Measurements from ENCODE around the gene CCBE1. TPM values are rescaled to one million over a fixed set of nuclear protein-coding genes. Genes with fewer than 3 reads are reported as not detected.

CCBE1 gene
- total RNA-seq, 1 donor from 2014 or later, result 14.0 TPM

GRCh38 chr18:59387687-59388565 lies 309.3 kb downstream of the CCBE1 start:
- Histone ChIP-seq H3K4me3 (no peak overlapping the region), H3K36me3 (no peaks in the 10 kb centered on the region), H3K4me1 (no peaks in the 10 kb centered on the region), H3K27ac (no peak overlapping the region), H3K9me3 (no peaks in the 10 kb centered on the region), H3K27me3 (ENCODE audit: low read depth) (no peaks in the 10 kb centered on the region)
- intact Hi-C loops (cut with DNase I), result no loop called here
- no peak for TF ChIP-seq CTCF (IDR thresholded peaks at IDR 0.05)
- ATAC-seq, result no peak
- DNase-seq, result no peak

GRCh38 chr18:59386909-59387686 lies 310.1 kb downstream of the CCBE1 start:
- Histone ChIP-seq H3K4me1 (no peaks in the 10 kb centered on the region), H3K27ac (no peak overlapping the region), H3K36me3 (no peaks in the 10 kb centered on the region), H3K9me3 (no peaks in the 10 kb centered on the region), H3K27me3 (ENCODE audit: low read depth) (no peaks in the 10 kb centered on the region), H3K4me3 (no peak overlapping the region)
- no peak for DNase-seq
- no peak for ATAC-seq
- intact Hi-C loops (cut with DNase I), result no loop called here
- no peak for TF ChIP-seq CTCF (IDR thresholded peaks at IDR 0.05)

- Histone ChIP-seq H3K36me3 (no peaks in the 10 kb centered on the region), H3K27ac (no peak overlapping the region), H3K27me3 (ENCODE audit: low read depth) (peaks cover 4% of the 10 kb centered on the region), H3K9me3 (no peaks in the 10 kb centered on the region), H3K4me3 (no peak overlapping the region), H3K4me1 (no peaks in the 10 kb centered on the region)
- DNase-seq, result no peak
- intact Hi-C loops (cut with DNase I), result no loop called here
- no peak for ATAC-seq
- TF ChIP-seq CTCF (IDR thresholded peaks at IDR 0.05), result no peak
Measured at GRCh38 chr18:59385191-59385590, 312.0 kb downstream of the CCBE1 start.

- intact Hi-C loops (cut with DNase I), result no loop called here
- Histone ChIP-seq H3K27me3 (ENCODE audit: low read depth) (peaks cover 4% of the 10 kb centered on the region), H3K36me3 (no peaks in the 10 kb centered on the region), H3K9me3 (no peaks in the 10 kb centered on the region), H3K27ac (no peak overlapping the region), H3K4me1 (no peaks in the 10 kb centered on the region), H3K4me3 (no peak overlapping the region)
- DNase-seq (no peak), ATAC-seq (no peak)
- TF ChIP-seq CTCF (IDR thresholded peaks at IDR 0.05), result no peak
Measured at GRCh38 chr18:59383851-59384250, 313.4 kb downstream of the CCBE1 start.

GRCh38 chr18:59382383-59382782 lies 314.8 kb downstream of the CCBE1 start:
- ATAC-seq (no peak), DNase-seq (no peak)

More at GRCh38 chr18:59382383-59382782, 314.8 kb downstream of the CCBE1 start:
- no peak for TF ChIP-seq CTCF (IDR thresholded peaks at IDR 0.05)
- Histone ChIP-seq H3K36me3 (no peaks in the 10 kb centered on the region), H3K27ac (no peak overlapping the region), H3K9me3 (no peaks in the 10 kb centered on the region), H3K4me3 (no peak overlapping the region), H3K27me3 (ENCODE audit: low read depth) (peaks cover 4% of the 10 kb centered on the region), H3K4me1 (no peaks in the 10 kb centered on the region)
- intact Hi-C loops (cut with DNase I), result no loop called here

Measured in lower lobe of right lung (tissue), 2 donors.